Measurements from ENCODE around the gene GTF2A1.
"Not testable (repeated sequence)": the region's sequence is repeated elsewhere in the genome, so short reads cannot be mapped to it uniquely, and the experiment has no call there.

GTF2A1 gene

GRCh38 chr14:81220830-81221578, at the start of gene GTF2A1:
TSS of gene GTF2A1 (minus strand) at chr14:81220959. CDS start at chr14:81220518, 441 bp downstream.
- DNase-seq, result peak; percentile 98

GRCh38 chr14:81269979-81270375, 49.2 kb upstream of the GTF2A1 start:
- no peak for DNase-seq

- no peak for DNase-seq
These were observed 48.6 kb upstream of the GTF2A1 start for GRCh38 chr14:81269100-81269978.

GRCh38 chr14:81268016-81268416, 47.3 kb upstream of the GTF2A1 start:
- DNase-seq, result no peak

GRCh38 chr14:81265636-81266169, 44.9 kb upstream of the GTF2A1 start:
- no peak for DNase-seq

- DNase-seq, result no peak
These were observed 43.9 kb upstream of the GTF2A1 start for GRCh38 chr14:81264671-81265070.

- DNase-seq, result no peak
These were observed 43.1 kb upstream of the GTF2A1 start for GRCh38 chr14:81263777-81264410.

- DNase-seq, result no peak
These were observed 40.4 kb upstream of the GTF2A1 start for GRCh38 chr14:81261176-81261575.

- no peak for DNase-seq
These were observed 40.0 kb upstream of the GTF2A1 start for GRCh38 chr14:81260732-81261131.

GRCh38 chr14:81256289-81256960, 35.7 kb upstream of the GTF2A1 start:
- DNase-seq, result no peak

- no peak for DNase-seq
These were observed 31.5 kb upstream of the GTF2A1 start for GRCh38 chr14:81252278-81252677.

- no peak for DNase-seq
These were observed 26.6 kb upstream of the GTF2A1 start for GRCh38 chr14:81247271-81247766.

GRCh38 chr14:81246461-81247270, 25.9 kb upstream of the GTF2A1 start:
- no peak for DNase-seq

- DNase-seq, result no peak
These were observed 25.0 kb upstream of the GTF2A1 start for GRCh38 chr14:81245771-81246170.

GRCh38 chr14:81244431-81244830, 23.7 kb upstream of the GTF2A1 start:
- DNase-seq, result not testable (repeated sequence)

GRCh38 chr14:81243499-81243898, 22.7 kb upstream of the GTF2A1 start:
- DNase-seq, result no peak

GRCh38 chr14:81236849-81237248, 16.1 kb upstream of the GTF2A1 start:
- not testable (repeated sequence) for DNase-seq

GRCh38 chr14:81236138-81236537, 15.4 kb upstream of the GTF2A1 start:
- DNase-seq, result no peak

GRCh38 chr14:81235096-81235495, 14.3 kb upstream of the GTF2A1 start:
- DNase-seq, result no peak

- DNase-seq, result no peak
These were observed 13.5 kb upstream of the GTF2A1 start for GRCh38 chr14:81234278-81234677.

- no peak for DNase-seq
These were observed 12.9 kb upstream of the GTF2A1 start for GRCh38 chr14:81233615-81234014.

- no peak for DNase-seq
These were observed 10.8 kb upstream of the GTF2A1 start for GRCh38 chr14:81231540-81231939.
